ENCODE results near the gene FAP.

Gene FAP

DNA sequence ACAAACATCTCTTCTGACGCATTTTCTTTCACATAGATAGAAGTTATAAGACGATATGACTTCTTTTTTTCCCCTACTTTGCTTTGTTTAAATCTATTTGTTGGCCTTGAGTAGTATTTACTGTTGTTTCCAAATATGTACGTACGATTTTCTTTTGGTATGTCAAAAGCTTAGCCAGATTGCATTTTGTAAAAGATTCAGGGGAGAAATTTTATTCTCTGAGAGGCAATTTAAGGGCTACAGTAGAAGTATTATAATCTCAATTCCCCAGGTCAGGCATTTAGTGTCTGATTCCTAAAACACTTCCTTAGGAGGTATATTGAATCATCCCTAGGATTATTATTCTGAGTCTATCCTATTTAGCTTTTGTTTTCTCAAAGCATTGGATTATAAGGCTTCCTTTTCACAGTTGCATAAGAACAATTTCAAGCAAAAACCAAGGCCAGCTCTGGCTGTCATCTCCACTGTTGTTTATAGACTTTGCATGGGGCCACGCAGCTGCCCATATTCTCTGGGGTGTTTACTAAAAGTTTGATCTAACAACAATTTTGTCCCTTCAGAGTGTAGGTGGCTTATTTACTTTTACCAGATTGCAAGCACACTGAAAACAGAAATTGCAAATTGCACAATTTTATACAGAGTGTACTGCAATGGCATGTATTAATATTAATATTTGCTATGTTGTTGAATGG lies 57.6 kb downstream of the FAP start:
- no peak for DNase-seq

- no peak for DNase-seq
Measured at GRCh38 chr2:162184821-162185450, 58.3 kb downstream of the FAP start.

- no peak for DNase-seq
Measured at GRCh38 chr2:162184359-162184758, 58.9 kb downstream of the FAP start.

GRCh38 chr2:162182395-162182794 lies 60.9 kb downstream of the FAP start:
- DNase-seq = no peak

DNA sequence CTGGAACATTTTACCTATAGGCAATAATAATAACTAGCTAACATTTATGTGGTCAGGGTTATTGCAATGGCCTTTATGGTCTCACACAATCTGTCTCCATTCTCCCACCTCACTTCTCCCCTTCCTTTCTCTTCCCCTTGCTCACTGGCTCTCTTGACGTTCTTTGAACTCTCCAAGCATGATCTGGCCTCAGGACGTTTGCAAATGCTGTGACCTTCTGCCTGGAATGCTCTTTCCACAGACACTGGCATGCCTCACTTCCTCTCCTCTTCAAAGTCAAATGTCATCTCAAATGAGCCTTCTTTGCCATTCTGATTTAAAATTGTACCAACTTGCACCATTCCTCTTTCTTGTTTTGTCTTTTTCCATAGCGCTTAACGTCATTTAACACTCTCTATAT lies 65.9 kb downstream of the FAP start:
- no peak for DNase-seq

- DNase-seq = no peak
Measured at GRCh38 chr2:162175714-162176113, 67.5 kb downstream of the FAP start.

DNA sequence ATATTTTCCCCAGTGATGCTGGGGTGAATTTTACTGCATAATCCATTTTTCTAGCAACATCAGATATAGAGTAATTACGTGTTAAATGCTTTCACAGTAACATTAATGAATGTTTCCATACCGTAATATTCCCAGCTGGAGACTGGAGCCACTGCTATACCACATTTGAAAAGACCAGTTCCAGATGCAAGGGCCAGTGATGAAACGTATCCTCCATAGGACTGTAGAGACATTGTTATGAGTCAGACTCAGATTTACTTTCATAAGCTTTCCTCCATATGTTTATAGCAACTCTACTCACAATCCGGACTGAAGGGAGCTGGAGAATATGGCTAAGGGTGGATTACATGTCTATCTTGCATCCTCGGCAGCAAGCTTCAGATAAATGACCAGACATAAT lies 68.5 kb downstream of the FAP start:
- DNase-seq = peak; percentile 18

GRCh38 chr2:162172802-162173370 lies 70.4 kb downstream of the FAP start:
- no peak for DNase-seq

DNA sequence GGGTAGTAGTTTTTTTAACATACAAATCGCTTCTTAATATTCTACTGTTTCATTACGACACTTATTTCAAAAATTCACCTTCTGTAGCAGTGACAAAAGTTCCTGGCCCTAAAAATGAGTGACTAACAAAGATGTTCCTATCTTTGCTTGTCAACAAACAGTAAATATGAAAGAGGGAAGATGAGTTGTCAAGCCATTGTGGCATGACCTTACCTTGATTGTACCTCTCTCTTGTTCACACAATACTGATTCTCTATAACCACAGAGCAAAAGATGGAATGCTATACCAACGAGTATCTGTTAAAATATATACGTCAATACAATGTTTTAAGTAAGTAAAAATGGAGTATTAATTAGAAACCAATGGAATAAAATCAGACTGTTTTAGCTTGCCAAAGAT lies 76.5 kb downstream of the FAP start:
- DNase-seq = no peak

DNA sequence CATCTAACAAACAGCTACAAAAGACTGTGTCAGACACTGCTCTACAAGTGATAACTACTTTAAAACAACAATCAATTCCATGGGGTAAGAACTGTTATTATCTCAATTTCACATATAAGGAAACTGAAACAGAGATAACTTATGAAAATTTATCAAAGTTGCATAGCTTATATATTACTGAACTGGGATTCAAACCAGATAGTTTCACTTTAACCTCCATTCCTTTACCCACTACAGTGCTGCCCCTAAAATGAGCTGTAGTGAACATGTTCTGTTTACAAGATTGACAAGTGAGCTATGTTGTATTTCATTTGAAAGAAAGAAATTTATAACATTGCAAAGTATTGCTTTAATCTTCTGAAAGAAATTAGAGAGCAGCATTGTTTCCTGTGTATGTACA lies 77.1 kb downstream of the FAP start:
- DNase-seq = no peak

DNA sequence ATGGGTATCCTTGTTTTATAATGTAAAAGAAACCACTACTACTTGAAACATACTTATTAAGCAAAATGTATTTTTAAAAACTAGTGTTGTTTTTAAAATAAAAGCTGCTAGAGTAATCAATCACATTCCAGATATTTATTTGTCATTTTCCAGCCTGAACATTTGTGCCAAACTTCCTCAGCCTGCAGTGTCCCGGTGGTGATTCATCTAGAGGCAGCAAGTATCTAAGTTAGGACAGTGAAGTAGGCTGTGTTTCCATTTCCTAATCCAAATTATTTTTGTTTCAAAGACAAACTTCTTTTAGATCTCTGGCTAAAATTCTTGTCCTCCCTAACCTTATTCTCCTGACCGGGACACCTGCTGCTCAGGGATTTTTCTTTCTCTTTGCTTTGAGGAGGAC lies 78.4 kb downstream of the FAP start:
- DNase-seq = no peak

DNA sequence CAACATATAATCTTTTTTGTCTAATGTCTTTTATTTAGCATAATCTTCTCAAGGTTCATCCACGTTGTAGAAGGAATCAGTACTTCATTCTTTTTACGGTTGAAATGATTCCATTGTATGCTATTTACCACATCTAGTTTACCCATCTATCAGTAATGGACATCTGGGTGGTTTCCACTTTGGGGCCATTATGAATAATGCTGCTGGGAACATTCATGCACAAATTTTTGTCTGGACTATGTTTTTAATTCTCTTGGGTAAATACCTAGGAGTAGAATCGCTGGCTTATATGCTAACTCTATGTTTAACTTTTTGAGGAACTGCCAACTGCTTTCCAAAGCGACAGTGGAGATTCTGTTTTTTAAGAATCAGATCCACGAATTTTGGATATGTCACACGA lies 83.8 kb downstream of the FAP start:
- DNase-seq = no peak

DNA sequence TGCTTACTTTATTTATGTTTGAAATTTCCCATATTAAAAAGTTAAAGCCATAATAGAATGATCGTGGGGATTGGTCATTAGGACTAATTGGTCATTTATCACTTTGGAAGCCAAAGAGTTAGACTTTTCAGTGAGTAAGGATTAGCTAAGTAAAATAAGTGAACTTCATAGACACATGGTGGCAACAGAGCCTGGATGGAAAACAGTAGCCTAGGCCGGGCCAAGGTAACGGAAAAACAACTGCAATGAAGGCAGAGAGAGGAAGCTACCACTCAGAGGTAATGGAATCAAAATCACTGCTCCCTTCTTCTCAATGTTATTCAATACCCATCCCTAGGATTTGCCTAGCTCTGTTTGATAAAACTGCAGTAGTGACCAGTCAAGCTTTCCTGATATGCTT lies 87.1 kb downstream of the FAP start:
- no peak for DNase-seq

GRCh38 chr2:162155093-162155492 lies 88.2 kb downstream of the FAP start:
- DNase-seq = no peak

DNA sequence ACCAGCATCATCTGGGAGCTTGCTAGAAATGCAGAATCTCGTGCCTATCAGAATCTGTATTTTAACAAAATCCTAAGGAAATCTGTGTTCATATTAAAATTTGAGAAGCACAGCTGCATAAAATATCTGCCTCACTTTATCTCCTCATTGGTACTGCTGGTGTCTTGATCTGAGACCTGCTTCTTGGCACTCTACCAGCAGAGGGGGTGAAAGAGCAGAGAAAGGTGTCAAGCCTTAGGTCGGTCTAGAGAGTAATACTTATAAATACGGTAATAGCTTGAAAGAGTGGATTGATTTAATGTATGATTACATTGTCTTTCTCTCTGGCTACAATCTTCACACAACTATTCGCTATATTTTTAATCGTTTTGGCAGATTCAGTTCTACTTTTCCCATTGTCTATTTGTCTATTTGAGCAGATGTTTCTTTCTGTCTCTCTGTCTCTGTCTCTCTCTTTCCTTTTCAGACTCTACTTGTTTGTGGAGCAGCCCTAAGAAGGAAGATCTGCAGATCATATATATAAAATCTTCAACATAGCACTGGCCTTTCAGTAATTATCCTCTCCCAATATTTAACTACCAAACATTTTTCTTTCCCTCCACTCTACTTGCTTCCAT lies 89.5 kb downstream of the FAP start:
- peak; percentile 59 for DNase-seq

GRCh38 chr2:162152147-162152546 lies 91.1 kb downstream of the FAP start, which contains the start of gene GCG:
TSS of gene GCG (minus strand) at chr2:162152247. CDS start at chr2:162149178, 3,069 bp downstream.
- no peak for DNase-seq

- no peak for DNase-seq
Measured at GRCh38 chr2:162149940-162150339, 93.3 kb downstream of the FAP start.

DNA sequence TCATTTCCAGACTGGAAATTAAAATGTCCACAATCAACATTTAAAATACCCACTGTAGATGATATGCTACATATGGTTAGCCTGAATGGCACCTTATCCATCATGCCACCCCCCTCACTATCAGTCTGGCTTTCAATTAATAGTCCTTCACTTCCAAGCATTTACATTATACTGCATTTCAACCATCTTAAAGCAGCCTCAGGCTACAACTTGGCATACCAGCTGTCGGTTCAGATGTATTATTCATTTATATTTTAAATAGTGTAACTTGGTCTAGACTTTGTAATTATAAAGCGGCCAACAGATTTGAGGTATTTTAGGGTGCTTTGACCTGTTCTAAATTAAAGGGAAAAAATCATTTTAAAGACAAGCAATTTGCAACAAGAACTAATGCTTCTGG lies 93.8 kb downstream of the FAP start:
- no peak for DNase-seq

DNA sequence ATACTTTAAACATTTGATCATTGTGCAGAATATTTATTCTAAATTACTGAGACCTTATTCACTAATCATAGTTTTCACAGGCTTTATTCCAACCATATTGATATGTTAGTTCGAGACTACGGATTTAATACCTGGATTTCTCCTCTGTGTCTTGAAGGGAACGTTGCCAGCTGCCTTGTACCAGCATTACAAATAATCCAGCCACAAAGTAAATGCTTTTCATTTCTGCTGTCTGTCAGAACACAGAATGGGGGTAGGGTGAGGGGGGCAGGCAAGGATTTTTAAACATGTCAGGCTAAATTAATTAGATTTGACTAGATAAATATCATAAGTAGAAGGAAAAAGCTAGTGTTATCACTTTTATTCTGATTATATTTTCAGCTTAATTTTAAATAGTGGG lies 94.3 kb downstream of the FAP start:
- no peak for DNase-seq

GRCh38 chr2:162143969-162144368 lies 99.3 kb downstream of the FAP start:
- no peak for DNase-seq

DNA sequence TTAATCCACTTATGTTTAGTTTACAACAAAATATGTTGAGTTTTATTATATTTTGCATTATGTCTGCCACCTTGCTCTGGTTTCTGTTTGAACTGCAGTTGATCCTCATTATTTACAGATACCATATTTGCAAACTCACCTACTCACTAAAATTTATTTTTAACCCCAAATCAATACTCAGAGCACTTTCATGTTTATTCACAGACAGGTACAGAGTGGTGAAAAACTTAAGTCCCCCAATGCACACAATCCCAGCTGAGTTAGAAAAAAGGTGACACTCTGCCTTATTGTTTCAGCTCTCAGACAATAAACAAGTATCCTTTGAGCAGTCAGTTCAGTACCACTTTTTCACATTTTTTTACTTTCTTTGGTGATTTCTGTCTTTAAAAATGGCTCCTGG lies 104.9 kb downstream of the FAP start:
- no peak for DNase-seq

DNA sequence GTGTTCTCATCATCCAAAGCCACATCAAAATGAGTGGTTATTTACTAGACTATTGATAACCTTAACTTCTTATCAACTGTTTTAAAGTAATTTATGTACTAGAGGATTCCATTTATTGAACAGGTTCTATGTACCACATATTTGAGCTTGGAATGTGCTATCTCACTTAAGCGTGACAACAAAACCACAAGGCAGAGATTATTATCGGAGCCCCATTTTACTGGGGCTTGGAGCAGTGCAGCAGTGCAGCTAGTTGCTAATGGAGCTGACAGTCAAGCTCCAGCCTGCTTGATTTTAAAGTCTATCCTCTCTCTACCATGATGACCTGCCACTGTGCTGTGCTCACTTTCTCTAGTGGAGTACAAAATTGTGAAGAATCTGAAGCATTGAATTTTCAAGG lies 115.8 kb downstream of the FAP start:
- no peak for DNase-seq

DNA sequence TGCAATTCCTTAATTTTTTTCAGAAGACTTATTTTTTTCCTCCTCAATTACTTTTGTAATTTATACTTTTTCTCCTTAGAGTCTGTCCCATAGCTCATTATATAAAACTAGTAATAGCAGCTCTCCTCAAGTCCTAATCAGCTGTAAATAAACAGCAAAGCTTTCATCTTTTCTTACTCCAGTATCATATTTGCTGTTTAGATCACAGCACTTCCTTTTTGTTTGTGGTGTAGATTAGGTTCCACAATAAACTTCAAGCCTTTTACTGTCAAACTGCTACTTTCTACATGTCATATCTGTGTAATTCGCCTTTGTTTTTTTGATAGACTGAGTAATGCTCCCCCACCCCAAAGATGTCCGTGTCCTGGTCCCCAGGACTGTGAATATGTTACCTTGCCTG lies 116.7 kb downstream of the FAP start:
- no peak for DNase-seq

- DNase-seq = no peak
Measured at GRCh38 chr2:162126111-162126519, 117.1 kb downstream of the FAP start.

Measured in fibroblast of skin of back (primary cell).